PC-9 (cell line): ENCODE data around the gene ATP6V0D1. TPM values are rescaled to one million over a fixed set of nuclear protein-coding genes. Genes with fewer than 3 reads are reported as not detected.

ENCODE experiments used
- BruUV-seq: library from RNA; stranded (reverse); fragments of 400-500 nt; replicated peaks from 2 replicates; lab custom pipeline; 2021; lab: Mats Ljungman, UMichigan
- CTCF ChIA-PET: fragments of 300-600 bp; sonication (Branson Sonifier 250); formaldehyde crosslinking; loops from one replicate; lab custom pipeline; 2022; ENCODE audit warnings: antibody characterized with exemption; lab: Charles Lee
- POLR2A ChIA-PET: fragments of 300-600 bp; sonication (Branson Sonifier 250); formaldehyde crosslinking; loops from one replicate; lab custom pipeline; 2022; ENCODE audit warnings: antibody characterized with exemption; ENCODE audit not compliant: unreplicated experiment; lab: Charles Lee
- DNase-seq, 2 experiments: peaks; one replicate each; pipeline versions ENCODE4 v3.0.0 to v3.0.0-alpha.2; 2015 to 2022; ENCODE audit warnings: mixed read lengths in 1 of 2
- H2AFZ ChIP-seq: fragments of 200-600 bp; sonication (generic); 2 replicates; pipeline ENCODE4 v1.8.1; 2017; ENCODE audit warnings: antibody characterized with exemption
- H3F3A ChIP-seq: fragments of 200-600 bp; sonication (generic); 2 replicates; pipeline ENCODE4 v1.8.1; 2017; ENCODE audit warnings: antibody characterized with exemption, mild to moderate bottlenecking, low read depth; ENCODE audit not compliant: insufficient read depth
- H3K27ac ChIP-seq: fragments of 200-600 bp; sonication (generic); 2 replicates; pipeline ENCODE4 v1.6.1; 2016; ENCODE audit warnings: mixed run types
- H3K27me3 ChIP-seq: fragments of 200-600 bp; sonication (generic); 2 replicates; pipeline ENCODE4 v1.6.1; 2016; ENCODE audit warnings: low read depth, mixed run types; ENCODE audit not compliant: insufficient read depth
- H3K36me3 ChIP-seq: fragments of 200-600 bp; sonication (generic); 2 replicates; pipeline ENCODE4 v1.6.1; 2016; ENCODE audit warnings: low read depth, mixed run types
- H3K4me1 ChIP-seq: fragments of 200-600 bp; sonication (generic); replicated peaks from 2 replicates; pipeline ENCODE4 v1.6.1; 2016; ENCODE audit warnings: mixed run types; ENCODE audit not compliant: insufficient read depth
- H3K4me2 ChIP-seq: fragments of 200-600 bp; sonication (generic); 2 replicates; pipeline ENCODE4 v1.6.1; 2017; ENCODE audit warnings: mixed run types
- H3K4me3 ChIP-seq: fragments of 200-600 bp; sonication (generic); 2 replicates; pipeline ENCODE4 v1.6.1; 2016; ENCODE audit warnings: mixed run types
- H3K79me2 ChIP-seq: fragments of 200-600 bp; sonication (generic); 2 replicates; pipeline ENCODE4 v1.6.1; 2017; ENCODE audit warnings: low read depth, mixed run types
- H3K9me2 ChIP-seq: fragments of 200-600 bp; sonication (generic); 2 replicates; pipeline ENCODE4 v1.8.1; 2017; ENCODE audit warnings: mild to moderate bottlenecking; ENCODE audit not compliant: insufficient read depth
- H3K9me3 ChIP-seq: fragments of 200-600 bp; sonication (generic); 2 replicates; pipeline ENCODE4 v1.8.1; 2016; ENCODE audit warnings: low read depth; ENCODE audit not compliant: insufficient read depth
- H4K20me1 ChIP-seq: fragments of 200-600 bp; sonication (generic); 2 replicates; pipeline ENCODE4 v1.8.1; 2017; ENCODE audit not compliant: insufficient read depth
- EZH2 ChIP-seq: fragments of 200-600 bp; sonication (generic); IDR thresholded peaks from 2 replicates; pipeline ENCODE4 v1.8.0; 2017; ENCODE audit warnings: antibody characterized with exemption, low read depth
- intact Hi-C: fragments of 100-400 bp; cut with micrococcal nuclease; formaldehyde crosslinking; loops from one replicate; pipeline ENCODE4 v1.10.0; 2022; ENCODE audit not compliant: unreplicated experiment
- total RNA-seq: library from RNA; stranded (reverse); gene quantifications from 2 replicates; pipeline ENCODE4 v1.2.3, GENCODE V29; 2021
- TF ChIP-seq, protein P1 (sequence below): fragments of 200-600 bp; sonication (generic); conservative IDR thresholded peaks from 2 replicates; pipeline ENCODE4 v1.6.1; 2017; ENCODE audit warnings: mixed run types, antibody characterized with exemption, mild to moderate bottlenecking, moderate library complexity

Gene ATP6V0D1
- total RNA-seq, 1 experiment from 2014 or later: 61.0 TPM

GRCh38 chr16:67397036-67397801 is 83.7 kb downstream of the ATP6V0D1 start:
- Histone ChIP-seq H3K79me2 (no peaks in the 10 kb centered on the region), H3K4me2 (no peak overlapping the region), H3K4me3 (no peak overlapping the region), H4K20me1 (no peaks in the 10 kb centered on the region), H3K9me3 (no peaks in the 10 kb centered on the region), H3K4me1 (peaks cover 17% of the 10 kb centered on the region), H3K27me3 (no peaks in the 10 kb centered on the region), H3K36me3 (no peaks in the 10 kb centered on the region), H3K27ac (no peak overlapping the region), H3F3A (peaks cover 13% of the 10 kb centered on the region), H2AFZ (no peak overlapping the region), H3K9me2 (no peaks in the 10 kb centered on the region)
- POLR2A ChIA-PET: no interaction called here
- CTCF ChIA-PET: interaction anchor here (1.1 kb wide), 1 partner anchor 120 kb away, joined by 6 read pairs; no protein-coding TSS in a partner anchor
- intact Hi-C loops: loop anchor here (5.0 to 10.0 kb wide), 2 partner anchors 120 to 202 kb away; partner anchors contain the start of genes E2F4, ELMO3, EXOC3L1 and PLEKHG4
- TF ChIP-seq, protein P1, sequence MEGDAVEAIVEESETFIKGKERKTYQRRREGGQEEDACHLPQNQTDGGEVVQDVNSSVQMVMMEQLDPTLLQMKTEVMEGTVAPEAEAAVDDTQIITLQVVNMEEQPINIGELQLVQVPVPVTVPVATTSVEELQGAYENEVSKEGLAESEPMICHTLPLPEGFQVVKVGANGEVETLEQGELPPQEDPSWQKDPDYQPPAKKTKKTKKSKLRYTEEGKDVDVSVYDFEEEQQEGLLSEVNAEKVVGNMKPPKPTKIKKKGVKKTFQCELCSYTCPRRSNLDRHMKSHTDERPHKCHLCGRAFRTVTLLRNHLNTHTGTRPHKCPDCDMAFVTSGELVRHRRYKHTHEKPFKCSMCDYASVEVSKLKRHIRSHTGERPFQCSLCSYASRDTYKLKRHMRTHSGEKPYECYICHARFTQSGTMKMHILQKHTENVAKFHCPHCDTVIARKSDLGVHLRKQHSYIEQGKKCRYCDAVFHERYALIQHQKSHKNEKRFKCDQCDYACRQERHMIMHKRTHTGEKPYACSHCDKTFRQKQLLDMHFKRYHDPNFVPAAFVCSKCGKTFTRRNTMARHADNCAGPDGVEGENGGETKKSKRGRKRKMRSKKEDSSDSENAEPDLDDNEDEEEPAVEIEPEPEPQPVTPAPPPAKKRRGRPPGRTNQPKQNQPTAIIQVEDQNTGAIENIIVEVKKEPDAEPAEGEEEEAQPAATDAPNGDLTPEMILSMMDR: no peak
- TF ChIP-seq EZH2: no peak
- no peak for DNase-seq
- no TSS peak for BruUV-seq

GRCh38 chr16:67396159-67397035 is 84.6 kb downstream of the ATP6V0D1 start:
- ChIA-PET POLR2A (interaction anchor here (0.6 kb wide), 1 partner anchor 119 kb away, joined by 8 read pairs; no protein-coding TSS in a partner anchor), CTCF (interaction anchor here (0.6 to 1.1 kb wide), 2 partner anchors 119 to 277 kb away, joined by 4 to 6 read pairs; no protein-coding TSS in a partner anchor)
- Histone ChIP-seq H3K36me3 (no peaks in the 10 kb centered on the region), H2AFZ (no peak overlapping the region), H3K27me3 (no peaks in the 10 kb centered on the region), H4K20me1 (no peaks in the 10 kb centered on the region), H3K9me3 (no peaks in the 10 kb centered on the region), H3K27ac (no peak overlapping the region), H3K4me3 (no peak overlapping the region), H3K79me2 (no peaks in the 10 kb centered on the region), H3F3A (peaks cover 13% of the 10 kb centered on the region), H3K4me1 (peaks cover 17% of the 10 kb centered on the region), H3K4me2 (peak overlapping the region; percentile 54), H3K9me2 (no peaks in the 10 kb centered on the region)
- BruUV-seq: no TSS peak
- TF ChIP-seq EZH2: no peak
- TF ChIP-seq, protein P1: no peak
- DNase-seq: peak; percentile 89 to 94
- intact Hi-C loops: loop anchor here (5.0 to 10.0 kb wide), 2 partner anchors 119 to 202 kb away; partner anchors contain the start of genes E2F4, ELMO3, EXOC3L1 and PLEKHG4
